NCI-H774 (cell line): ENCODE results near the gene SMIM10L2A.
"Not testable (repeated sequence)": the region's sequence is repeated elsewhere in the genome, so short reads cannot be mapped to it uniquely, and the experiment has no call there.

Experiments
- DNase-seq: peaks from one replicate; lab custom pipeline; 2025; lab: John Stamatoyannopoulos, UW

Gene SMIM10L2A

DNA sequence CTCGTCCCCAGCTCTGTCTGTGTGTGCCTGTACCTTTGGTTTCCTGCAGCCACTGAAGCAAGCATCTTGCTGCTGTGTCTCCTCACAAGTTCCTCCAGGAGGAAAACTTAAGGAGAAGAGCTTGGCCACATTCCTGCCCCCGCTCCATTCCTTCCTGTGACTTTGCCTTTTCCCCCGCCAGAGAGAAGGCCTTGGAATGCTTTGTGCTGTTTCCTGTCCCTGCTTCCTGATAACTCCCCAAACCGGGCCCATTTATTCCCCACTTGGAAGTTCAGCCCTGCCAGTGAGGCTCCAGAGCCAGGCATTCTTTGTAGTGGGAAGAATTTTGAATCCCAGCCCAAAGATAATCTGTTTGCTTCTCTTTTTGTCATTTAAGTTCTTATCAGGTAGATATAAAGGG lies 33.1 kb downstream of the SMIM10L2A start:
- no peak for DNase-seq

DNA sequence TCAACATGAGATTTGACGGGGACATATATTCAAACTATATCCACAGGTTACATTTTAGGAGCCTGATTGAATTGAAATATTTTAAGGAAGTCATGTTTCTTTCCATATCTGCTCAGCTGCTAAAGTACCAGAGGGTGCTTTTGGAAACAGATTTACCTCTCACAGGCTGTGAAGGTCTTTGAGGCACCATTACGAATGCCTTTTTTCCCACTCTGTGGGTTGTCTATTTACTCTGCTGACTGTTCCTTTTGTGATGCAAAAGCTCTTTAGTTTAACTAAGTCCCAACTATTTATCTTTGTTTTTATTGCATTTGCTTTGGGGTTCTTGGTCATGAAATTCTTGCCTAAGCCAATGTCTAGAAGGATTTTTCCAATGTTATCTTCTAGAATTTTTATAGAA lies 40.0 kb downstream of the SMIM10L2A start:
- DNase-seq, result not testable (repeated sequence)

DNA sequence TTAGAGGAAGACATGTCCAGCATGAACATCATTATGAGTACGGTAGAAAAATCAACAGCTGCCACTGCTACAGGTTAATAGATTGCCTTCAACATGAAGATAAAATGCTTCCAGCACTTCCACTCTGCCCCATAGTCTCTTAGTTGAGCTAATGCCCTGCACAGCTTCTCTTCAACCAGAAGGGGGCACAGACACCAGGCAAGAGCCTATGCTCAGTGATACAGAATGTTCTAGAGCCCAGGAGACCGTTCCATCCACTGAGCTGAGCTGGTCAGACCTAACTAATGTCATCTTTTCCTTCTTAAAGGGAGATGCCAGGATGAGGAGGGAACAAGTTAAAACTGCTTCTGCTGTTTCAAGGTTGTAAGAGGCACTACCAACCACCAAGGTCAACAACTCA lies 42.2 kb downstream of the SMIM10L2A start:
- DNase-seq, result no peak

DNA sequence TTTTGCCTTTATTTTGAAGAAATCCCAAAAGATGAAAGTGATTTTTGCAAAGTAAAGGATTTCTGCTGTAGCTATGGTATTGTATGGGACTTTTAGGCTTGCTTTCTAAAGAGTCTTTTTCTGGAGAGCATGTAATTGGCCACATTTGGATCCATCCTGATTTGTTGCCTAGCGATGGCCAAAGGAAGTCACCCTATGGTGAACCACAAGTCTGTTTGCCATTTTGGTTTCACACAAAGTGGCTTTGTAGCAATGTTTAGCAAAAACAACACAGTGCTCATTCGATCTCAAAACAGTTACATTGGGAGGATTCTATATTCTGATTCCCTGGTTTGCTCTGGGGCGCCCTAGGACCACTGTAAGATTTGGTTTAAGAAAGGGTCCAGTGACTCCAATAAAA lies 54.6 kb downstream of the SMIM10L2A start:
- no peak for DNase-seq

DNA sequence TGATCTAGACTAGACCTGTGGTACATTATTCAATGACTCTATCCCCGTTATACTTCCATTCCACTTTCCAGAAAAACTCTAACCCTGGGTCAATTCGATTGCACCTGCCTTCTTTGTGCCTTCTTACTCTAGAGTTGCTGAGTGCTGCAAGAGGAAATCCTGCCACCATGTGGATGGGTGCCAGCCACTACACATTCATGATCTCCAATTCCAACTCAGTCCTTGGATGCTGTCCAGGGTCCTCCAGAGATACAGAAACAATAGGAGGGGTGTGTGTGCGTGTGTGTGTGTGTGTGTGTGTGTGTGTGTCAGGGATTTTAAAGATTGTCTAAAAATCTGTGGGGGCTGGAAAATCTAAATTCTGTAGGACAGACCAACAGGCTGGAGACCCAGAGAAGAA lies 55.8 kb downstream of the SMIM10L2A start:
- peak; percentile 82 for DNase-seq
